Measurements from ENCODE around the gene HOXA10.

The HOXA10 gene

DNA sequence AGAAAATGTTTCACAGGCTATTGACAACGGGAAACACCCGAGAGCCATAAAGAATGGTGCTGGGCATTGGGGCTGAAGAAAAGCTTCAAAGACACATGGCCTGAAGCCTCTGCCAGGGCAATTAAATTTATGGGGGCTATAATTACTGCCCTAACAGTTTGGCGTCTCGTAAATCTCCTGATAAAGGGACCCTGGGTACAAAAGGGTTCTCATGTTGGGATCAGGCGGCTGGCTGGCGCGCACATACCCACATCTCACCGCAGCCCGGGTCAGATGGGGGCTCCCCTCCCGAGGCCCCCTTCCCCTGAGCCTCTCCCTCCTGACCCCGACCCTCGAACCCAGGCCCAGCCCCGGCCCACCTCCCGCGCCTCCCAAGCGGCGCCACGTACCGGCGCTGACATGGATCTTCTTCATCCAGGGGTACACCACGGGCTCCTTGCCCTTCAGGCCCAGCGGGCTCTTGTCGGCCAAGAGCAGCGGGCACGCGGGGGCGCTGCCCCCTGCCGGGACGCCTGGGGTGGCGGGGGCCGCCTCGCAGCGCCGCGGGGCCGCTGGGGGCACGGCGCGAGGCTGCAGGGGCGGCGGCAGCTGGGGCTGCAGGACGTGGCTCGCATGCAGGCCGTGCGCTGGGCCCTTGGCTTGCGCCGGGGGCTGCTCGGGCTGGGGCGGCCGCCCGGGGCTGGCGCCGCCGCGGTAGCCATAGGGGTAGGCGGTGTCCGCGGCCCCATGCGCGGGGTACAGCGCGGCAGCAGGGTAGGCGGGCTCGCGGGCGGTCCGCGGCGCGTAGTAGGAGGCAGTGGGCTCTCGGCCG lies 44.2 kb downstream of the HOXA10 start:
- DNase-seq (ENCODE audit: low spot score): no peak

DNA sequence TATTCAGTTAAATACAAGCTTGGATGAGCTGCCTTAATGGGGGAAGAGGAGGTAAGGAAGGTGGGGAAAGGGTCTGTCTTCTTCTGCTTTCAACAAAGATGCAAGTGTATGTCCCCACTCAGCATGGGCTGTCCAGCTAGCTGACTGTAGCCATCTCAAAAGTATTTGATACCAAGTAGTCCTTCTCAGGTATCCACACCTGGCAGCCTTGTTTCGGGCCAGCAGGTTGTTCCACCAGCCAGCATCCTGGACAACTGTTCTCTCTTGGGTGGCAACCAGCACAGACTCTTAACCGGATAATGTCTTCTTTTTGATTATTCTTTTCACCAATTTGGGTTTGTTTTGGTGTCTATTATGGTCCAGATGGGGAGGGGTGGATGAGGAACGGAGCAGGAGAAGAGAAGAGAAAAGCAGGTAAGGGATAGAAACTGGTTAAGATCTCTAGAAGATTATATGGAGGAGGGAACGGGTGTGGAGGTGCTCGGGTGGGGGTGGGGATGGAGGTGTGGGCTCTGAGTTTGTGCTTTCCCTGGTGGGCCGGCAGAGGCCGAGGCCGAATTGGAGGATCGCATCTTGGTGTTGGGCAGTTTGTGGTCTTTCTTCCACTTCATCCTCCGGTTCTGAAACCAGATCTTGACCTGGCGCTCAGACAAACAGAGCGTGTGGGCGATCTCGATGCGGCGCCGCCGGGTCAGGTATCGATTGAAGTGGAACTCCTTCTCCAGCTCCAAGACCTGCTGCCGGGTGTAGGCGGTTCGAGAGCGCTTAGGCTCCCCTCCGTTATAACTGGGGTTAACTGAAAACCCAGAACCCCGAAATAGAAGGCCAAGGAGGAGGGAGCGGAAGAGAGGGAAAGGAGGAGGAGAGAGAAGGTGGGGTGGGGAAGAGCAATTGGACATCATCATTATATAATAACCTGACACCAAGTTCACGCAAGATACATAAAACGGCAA lies 45.1 kb downstream of the HOXA10 start:
- no peak for DNase-seq (ENCODE audit: low spot score)

- no peak for DNase-seq (ENCODE audit: low spot score)
These were observed 46.1 kb downstream of the HOXA10 start for GRCh38 chr7:27128034-27128433.

DNA sequence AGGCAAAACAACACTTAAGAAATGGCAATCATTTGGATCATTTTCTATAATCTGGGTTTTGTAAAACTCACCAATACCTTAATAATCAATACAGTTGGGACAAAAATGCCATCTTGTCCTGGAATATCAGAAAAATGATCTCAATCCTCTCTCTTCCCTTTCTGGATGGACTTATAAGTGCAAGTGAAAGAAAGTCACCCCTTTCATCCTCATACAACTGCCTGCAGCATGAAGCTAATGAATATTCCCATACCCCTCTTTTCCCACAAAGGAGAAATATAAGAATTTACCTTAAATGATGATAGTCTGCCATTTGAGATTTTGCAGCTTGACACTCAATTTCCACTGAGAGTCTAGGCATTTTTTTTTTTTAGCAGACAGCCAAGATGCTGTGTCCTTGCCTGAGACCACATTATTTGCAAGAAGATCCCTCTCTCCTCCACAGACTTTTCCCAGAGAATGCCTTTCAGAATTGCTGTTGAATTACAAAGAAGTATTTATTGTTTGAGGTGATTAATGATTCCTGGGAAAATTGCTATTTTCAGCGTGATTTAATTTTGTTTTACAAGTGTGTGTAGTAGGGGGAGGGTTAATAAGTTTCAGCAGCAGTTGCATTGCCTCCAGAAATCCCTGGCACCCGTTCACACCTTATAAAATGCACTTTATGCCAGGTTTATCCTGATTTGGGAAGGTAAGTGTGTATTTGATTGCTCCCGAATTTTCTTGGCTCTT lies 47.4 kb downstream of the HOXA10 start:
- no peak for DNase-seq (ENCODE audit: low spot score)

GRCh38 chr7:27125986-27126394 lies 48.1 kb downstream of the HOXA10 start:
- DNase-seq (ENCODE audit: low spot score): no peak

DNA sequence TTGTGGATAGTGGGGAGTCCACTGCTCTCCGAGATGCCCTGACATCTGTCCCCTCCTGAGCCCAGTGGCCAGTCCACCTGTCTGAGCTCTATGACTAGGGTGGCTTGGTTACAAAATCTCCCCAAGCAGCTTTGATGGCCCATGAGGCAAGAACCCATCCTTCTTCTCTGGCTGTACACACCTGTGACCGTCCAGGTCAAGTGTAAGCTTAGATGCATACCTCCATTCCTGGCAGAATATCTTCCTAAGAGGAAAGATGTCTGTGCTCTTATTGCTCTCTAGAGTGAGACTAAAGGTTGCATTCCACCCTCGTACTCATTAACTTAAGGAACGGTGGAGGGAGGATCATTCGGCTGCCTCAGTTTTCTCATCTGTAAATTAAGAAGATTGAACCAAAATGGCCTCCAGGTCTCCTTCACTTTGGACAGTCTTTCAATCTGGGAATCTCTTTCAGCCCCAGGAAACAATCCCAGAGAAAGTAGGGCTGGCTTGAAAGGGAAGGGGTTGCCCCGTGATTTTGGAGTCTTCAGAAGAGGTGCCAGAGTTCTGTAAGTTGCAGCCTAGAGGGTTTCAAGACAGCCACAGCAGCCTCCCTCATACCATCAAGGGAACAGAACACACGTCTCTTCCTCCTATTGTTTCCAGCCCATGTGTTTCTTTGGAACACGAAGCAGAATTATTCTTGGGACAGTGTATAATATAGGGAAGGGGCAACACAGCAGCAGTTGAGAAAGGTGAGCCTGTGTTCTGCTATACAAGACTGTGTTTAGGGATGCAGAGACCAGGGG lies 49.0 kb downstream of the HOXA10 start:
- no peak for DNase-seq (ENCODE audit: low spot score)

DNA sequence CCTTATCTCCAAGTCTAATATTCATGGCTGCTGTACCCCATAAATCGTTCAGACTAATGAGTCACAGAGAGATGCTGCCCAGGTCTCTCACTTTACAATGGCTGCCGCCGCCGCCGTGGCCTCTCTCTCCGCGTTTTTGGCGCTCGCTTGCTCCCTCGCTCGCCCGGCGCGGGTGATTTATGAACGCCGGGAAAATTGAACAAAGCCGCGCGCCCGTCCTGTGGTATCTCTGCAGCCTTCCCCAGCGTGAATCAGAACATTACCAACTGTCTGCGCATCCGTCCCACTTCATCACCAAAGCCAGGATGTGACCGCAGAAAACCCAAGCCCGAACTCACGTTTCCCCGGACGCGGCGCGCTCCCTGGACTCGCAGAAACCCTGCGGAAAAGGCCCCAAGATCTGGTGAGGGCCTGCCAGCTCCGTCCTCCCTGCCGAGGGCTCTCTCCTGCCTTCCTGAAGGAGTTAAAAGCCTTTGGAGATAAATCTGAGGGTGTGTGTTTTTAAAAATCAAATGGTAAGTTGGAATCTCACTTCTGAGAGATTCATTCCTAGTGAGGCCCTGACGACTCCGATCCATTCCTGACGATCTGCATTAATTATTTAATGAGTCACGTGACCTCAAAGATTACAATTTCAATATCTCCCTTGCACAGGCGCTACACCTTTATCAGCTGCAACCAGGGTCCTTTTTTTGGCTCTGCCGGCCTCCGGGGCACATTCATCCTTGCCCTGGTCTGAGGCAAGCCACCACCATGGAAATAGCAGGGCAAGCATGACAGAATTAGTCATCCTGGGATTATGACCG lies 49.8 kb downstream of the HOXA10 start:
- no peak for DNase-seq (ENCODE audit: low spot score)

GRCh38 chr7:27123477-27124053 lies 50.6 kb downstream of the HOXA10 start:
- no peak for DNase-seq (ENCODE audit: low spot score)

- no peak for DNase-seq (ENCODE audit: low spot score)
These were observed 51.1 kb downstream of the HOXA10 start for GRCh38 chr7:27123007-27123476.

DNA sequence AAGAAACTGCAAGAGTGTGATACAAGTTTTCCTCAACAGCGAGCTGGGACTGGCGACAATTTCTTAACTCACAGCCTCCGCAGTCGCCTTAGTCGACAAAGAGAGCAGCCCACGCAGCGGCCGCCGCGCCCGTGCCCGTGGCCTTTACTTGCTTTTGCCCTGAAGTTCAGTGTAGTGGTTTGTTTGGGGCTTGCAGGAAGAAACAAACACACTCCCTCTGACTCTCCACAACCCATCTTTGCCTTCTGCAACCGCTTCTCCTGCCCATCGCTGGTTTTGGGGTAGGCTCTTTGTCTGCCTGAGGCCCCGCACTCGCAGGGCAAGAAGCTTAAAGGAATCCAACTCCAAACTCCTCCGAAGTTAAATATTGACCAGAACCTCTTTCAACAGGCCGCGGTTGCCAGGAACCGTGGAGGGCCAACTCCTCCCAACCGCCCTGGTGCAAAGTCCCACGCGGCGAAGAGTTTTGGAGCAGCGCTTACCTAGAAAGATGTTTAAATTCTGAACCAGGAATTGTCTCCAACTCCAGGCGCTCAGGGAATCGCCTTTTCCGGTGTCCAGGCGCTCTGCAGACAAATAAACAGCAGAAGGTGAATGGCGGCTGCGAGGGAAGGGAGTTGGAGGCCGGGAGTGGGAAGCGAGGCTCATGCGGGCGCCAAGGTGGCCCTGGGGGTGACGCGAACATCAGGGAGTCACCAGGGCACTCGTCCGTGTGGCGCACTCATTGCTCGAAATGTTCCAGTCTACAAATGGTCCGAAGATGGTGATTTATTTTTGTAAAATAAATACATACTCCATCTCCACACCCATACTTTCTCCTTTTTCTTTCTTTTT lies 51.8 kb downstream of the HOXA10 start:
- DNase-seq (ENCODE audit: low spot score): no peak

GRCh38 chr7:27121684-27122076 lies 52.4 kb downstream of the HOXA10 start:
- DNase-seq (ENCODE audit: low spot score): no peak
